HG03196 (cell line): ENCODE data around the gene SEPTIN10.
"Not testable (repeated sequence)": the region's sequence is repeated elsewhere in the genome, so short reads cannot be mapped to it uniquely, and the experiment has no call there.

Experiments used
- ATAC-seq: cut with Tn5 transposase; IDR thresholded peaks from one replicate; pipeline ENCODE4 v1.9.1; 2021; ENCODE audit not compliant: unreplicated experiment

The SEPTIN10 gene

DNA sequence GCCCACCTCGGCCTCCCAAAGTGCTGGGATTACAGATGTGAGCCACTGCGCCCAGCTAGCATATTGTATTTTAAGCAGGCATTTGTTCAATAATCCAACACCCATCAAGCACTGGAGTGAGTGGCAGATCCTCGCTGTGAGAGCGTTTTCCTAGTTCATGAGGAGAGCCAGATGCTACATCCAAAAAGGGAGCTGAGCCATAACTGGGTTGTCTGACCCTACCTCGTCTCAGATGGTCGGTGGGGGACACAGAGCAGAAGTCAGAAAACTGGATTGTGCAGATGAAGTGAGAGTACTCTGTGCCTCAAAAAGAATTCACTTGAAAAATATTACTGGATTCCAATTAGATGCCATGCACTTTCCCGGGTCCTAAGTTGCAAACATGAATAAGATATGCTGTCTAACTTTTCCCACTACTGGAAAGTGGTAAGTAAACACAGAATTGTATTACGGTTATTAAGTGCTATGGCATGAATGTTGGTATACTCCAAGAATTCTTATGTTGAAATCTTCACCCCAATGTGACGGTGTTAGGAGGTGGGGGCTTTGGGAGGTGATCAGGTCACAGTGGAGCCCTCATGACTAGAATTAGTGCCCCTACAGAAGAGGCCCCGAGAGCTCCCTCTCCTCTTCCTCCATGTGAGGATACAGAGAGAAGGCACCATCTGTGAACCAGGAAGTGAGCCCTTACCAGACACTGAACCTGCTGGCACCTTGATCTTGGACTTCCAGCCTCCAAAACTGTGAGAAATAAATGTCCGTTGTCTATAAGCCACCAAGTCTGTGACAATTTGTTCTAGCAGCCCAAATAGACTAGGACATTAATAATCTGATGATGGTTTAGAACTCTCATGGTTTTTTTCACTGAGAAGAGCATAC is 21.9 kb upstream of the SEPTIN10 start:
- ATAC-seq, result no peak

DNA sequence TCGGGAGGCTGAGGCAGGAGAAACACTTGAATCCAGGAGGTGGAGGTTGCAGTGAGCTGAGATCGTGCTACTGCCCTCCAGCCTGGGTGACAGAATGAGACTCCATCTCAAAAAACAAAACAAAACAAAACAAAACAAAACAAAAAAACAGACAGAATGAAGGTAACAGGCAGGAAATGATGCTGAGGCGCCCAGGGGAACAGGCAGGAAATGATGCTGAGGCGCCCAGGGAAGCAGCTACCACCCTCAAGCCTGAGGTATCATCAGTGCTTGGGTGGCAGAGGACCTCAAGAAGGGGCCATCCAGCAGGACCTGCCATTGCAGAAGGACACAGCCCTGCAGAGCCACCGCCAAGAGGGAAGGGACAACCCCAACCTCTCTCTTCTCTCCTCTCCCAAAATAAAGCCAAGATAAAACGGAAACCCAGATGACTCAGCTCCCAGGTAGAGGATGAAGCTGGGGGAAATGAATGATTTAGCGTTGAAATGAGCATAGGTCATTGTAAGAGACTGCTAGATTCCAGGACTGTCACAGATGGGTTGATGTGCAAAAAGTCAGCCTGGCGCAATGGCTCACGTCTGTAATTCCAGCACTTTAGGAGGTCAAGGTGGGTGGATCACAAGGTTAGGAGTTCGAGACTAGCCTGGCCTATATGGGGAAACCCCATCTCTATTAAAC is 19.7 kb upstream of the SEPTIN10 start:
- ATAC-seq, result no peak

DNA sequence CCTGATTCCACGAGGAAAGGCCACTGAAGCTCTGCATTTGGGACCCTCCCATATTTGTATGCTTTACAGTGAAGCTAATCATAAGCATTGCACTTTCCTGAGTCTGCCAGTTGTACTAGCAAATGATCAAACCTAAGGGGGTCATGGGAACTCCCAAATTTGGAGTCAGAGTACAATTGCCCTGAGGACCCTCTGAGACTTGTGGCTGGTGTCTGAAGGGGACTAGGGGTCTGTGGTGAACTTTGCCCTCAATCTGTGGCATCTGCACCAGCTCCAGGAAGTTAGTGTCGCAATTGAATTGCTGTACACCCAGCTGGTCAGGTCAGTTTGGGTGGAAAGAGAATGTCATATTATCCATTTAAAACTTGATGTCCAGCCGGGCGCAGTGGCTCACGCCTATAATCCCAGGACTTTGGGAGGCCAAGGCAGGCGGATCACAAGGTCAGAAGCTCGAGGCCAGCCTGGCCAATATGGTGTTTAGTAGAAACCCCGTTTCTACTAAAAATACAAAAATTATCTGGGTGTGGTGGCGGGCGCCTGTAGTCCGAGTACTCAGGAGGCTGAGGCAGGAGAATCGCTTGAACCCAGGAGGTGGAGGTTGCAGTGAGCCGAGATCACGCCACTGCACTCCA is 18.5 kb upstream of the SEPTIN10 start:
- no peak for ATAC-seq

DNA sequence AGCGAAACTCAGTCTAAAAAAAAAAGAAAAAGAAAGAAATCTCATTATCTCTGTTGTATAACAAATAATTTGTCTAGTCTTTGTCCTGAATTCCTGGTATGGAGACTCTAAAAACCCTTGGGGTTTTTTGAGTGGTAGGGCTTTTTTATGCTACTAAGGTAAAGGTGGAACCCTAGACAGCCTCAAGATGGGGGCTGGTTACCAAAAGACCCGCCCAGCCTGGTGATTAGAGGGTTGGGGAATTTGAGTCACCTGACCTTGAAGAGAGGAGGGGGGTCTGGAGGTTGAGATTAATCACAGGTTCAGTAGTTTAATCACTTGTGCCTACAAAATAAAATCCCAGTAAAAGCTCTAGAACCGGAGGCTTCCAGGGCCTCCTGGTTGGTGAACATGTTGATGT is 18.0 kb upstream of the SEPTIN10 start:
- no peak for ATAC-seq

DNA sequence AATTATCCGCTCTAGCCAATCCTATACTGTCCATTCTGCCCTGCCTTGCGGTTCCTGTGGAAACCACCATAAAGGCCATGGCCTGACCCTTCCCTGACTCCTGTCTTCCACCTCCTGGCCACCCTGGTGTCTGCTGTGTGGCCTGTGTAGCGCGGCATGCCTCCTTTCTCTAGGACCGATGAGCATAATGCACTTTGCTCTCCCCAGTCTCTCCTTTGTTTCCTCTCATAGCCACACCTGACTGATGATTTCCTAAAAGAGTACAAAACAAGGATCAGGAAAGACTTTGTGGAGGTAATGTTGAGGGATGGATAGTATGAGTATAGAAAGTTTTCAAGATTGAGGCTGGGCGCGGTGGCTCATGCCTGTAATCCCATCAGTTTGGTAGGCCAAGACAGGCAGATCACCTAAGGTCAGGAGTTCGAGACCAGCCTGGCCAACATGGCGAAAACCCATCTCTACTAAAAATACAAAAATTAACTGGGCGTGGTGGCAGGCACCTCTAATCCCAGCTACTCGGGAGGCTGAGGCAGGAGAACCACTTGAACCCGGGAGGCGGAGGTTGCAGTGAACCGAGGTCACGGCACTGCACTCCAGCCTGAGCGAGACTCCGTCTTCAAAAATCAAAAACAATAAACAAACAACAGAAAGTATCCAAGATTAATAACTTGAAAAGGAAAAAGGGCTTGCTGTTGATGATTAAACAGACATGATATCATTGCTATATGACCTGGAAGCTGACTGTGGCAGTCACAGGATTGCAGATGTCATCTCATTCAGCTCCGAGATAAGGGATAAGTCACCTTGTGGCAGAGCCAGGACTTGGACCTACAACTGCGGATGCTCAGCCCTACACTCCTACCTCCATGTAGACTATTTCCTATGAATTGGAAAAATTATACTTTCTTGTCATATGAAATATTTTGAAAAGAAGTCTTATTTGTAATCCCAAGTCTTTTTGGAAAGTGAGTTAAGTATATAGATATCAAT is 17.0 kb upstream of the SEPTIN10 start:
- ATAC-seq, result no peak

DNA sequence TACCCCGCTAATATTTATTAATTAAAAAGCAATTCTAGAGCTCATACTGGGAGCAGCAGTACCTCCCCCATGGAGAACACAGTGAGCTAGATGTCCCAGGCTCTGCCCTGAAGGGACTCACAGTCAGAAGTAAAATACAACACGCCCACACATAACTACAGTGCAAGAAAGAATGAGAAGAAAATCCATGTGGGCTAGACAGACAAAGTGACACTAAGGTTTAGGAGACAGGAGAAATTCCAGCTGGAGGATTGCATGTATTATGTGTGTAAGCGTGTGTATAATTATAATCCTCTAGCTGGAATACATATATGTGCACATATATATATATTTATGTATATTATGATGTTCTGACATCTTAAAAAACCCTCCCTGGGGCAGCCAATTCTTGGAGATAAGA is 16.1 kb upstream of the SEPTIN10 start:
- no peak for ATAC-seq

DNA sequence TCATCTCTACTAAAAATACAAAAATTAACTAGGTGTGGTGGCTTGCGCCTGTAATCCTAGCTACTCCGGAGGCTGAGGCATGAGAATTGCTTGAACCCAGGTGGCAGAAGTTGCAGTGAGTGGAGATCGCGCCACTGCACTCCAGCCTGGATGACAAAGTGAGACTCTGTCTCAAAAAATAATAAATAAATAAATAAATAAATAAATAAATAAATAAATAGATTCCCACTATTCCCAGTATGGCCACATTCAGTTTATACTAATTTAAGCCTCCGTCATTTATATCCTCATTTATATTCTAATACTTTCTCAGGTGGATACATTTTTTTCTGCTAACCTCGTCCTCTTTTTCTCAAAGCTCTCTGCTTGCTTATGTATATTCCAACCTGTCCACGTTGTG is 14.6 kb upstream of the SEPTIN10 start:
- not testable (repeated sequence) for ATAC-seq

DNA sequence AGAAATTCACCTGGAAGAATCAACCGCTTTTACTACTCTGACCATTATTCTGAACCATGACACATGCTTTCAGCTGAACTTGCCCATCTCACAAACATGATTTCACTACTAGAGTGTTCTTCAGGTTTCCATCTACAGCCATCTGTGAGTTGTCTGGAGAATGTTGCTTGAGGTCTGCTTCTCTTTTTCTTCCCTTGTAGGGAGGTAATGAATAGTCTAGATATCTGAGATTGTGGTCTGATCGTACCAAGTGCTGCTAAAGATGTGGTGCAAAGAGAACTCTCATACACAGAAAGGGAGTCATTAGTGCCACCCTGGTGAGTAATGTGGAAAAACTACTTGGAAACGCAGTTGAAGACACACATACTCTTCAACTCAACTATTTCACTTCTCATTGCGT is 10.6 kb upstream of the SEPTIN10 start:
- ATAC-seq, result no peak

DNA sequence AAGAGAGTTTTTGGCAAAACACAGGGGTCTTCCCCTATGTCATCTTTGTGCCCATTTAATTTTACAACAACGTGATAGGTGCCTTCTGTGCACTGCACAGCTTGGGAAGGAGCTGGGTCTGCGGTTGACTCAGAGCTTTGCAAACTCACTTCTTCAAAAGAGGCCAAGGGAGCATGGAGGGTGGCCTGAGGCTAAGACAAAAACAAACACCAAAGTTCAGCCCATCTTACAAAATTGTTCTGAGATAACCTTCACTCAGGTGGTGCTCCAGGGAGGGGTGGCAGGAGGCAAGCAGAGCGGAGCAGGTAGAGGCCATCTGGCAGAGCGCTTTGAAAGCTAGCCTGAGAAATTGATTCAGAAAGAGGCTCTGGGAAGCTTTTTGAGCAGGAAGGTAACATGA is 10.2 kb upstream of the SEPTIN10 start:
- ATAC-seq, result no peak

DNA sequence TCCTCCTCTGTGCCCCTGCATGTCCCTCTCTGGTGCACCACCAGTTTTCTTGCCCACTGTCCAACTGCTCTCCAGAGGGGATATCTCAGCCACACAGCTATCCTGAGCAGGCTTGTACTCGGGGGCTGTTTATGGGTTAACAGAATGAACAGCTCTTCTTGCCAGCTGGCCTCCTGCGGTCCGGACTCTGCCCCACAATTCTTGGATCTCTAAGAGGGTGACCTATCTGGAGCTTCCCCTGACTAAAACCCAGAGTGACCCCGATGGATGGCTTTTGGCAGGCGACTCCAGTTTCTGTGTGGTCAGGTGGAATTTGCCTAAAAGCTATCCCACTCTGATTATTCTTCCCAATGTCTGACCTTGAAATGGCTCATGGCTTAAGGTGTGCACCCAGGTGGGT is 9.5 kb upstream of the SEPTIN10 start:
- ATAC-seq, result no peak

DNA sequence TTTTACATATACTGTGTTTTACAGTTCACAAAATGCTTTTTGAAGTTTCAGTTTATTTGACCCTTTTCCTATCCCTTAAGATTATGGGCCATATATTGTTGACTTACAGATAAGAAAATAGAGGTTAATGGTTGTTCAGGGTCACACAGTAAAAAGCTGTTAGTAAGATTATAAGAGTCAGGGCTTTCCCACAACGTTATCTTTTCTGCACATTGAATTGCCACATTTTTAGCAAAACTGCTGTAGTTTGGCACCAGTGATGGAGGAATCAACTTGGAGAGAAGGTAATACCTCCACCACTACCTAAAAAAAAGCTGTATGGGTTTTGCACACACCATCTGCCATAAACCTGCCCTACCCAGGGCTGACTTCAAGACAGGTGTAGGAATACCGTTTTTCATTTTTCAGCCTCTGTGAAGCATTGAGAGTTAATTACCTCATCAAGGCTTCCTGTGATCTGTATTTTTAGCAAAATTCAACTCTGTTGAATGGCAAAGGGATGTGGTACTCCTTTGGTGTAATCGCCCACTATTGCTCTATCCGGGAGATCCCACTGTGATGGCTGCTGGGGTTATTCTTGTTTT is 5.4 kb upstream of the SEPTIN10 start:
- no peak for ATAC-seq

DNA sequence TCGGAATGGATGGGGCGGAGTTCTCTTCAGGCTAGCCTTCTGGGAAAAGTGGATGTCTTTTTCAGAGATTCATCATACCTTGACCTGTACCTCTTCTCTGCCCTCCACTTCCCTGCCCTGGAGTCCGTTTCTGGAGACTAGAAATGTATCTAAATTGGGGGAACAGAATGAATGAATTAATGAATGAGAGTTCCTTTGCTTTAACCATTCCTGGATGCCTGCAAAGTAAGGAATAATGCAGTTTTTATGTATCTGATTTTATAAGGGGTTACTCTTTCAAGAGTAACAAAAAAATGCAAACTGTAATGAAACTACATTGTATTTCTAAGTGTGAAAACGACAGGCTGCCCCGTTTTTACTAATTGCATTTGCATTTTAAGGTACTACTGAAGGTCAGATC is 2.4 kb upstream of the SEPTIN10 start:
- ATAC-seq, result no peak

DNA sequence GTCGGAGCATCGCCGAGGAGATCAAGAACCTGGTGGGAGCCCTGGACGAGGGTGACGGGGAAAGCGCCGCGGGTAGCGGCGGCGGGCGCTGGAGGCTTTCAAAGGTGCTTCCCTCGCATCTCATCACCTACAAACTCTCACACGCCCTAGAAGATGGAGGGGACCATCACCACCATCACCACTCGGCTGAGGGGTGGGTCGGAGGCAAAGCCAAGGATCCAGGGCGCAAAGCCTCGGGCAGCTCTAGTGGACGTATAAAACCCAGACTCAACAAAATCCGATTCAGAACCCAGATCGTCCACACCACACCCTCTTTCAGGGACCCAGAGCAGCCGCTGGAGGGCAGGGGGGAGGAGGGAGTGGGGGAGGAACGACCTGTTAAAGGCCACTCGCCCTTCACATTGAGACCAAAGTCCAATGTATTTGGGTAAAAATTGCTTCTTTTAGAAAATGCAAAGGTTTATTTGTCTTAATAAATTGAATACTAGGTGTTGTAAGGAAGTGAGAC is 1.9 kb upstream of the SEPTIN10 start:
- no peak for ATAC-seq

DNA sequence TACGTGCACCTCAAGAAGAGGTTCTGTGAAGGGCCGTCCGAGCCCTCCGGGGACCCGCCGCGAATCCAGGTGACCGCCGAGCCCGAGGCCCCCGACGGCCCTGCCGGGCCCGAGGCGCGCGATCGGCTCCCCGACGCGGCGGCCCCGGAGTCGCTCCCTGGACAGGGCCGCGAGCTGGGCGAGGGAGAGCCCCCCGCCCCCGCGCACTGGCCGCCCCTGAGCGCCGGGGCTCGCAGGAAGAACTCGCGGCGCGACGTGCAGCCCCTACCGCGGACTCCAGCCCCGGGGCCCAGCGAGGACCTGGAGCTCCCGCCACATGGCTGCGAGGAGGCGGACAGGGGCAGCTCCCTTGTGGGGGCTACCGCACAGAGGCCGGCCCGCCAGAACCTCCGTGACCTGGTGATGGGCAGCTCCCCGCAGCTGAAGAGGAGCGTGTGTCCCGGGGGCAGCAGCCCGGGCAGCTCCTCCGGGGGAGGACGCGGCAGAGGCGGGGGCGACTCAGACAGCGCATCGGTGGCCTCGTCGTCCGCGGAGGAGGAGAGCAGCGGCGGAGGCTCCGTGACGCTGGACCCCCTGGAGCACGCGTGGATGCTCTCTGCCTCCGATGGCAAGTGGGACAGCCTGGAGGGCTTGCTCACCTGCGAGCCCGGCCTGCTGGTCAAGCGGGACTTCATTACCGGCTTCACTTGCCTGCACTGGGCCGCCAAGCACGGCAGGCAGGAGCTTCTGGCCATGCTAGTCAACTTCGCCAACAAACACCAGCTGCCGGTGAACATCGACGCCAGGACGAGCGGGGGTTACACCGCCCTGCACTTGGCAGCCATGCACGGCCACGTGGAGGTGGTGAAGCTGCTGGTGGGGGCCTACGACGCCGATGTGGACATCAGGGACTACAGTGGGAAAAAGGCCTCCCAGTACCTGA is 1.2 kb upstream of the SEPTIN10 start:
- ATAC-seq, result no peak

DNA sequence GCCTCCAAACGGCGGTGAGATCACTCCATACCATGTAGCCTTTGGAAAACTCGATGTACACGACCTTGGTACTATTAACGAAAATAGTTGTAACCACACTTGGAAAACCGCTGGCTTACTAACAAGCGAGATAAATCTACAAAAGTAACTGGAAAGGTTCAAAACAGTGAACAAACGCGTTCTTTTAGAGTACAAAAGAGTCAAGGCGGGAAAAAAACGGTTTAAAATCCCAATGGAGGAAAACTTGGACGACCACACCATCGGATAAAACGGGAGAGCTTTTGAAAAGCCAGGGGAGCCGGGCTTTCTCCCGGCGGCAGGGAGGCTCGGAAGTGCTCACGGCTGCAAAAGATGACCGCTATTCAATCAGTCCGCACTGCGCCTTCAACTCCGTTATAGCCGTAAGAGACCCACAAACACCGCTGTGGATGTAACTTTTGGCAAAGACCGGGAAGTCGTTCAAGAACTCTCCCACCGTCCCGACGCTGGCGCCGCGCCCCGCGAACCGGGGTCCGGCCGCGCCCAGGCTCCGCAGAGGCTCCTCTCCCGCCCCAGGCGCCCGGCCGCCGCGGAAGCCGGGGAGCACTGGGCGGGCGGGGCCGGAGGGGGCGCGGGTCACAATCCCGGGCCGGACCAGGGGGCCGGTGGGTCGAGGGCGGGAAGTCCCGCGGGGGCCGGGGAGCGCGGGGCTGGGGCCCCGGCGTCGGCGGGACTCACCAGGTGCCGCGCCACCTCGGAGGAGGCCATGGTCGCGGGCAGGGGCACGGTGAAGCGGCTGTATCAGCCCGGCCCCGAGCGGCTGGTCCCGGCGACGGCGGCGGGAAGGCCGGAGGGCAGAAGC is 465 bp downstream of the SEPTIN10 start:
- ATAC-seq, result peak; percentile 21

DNA sequence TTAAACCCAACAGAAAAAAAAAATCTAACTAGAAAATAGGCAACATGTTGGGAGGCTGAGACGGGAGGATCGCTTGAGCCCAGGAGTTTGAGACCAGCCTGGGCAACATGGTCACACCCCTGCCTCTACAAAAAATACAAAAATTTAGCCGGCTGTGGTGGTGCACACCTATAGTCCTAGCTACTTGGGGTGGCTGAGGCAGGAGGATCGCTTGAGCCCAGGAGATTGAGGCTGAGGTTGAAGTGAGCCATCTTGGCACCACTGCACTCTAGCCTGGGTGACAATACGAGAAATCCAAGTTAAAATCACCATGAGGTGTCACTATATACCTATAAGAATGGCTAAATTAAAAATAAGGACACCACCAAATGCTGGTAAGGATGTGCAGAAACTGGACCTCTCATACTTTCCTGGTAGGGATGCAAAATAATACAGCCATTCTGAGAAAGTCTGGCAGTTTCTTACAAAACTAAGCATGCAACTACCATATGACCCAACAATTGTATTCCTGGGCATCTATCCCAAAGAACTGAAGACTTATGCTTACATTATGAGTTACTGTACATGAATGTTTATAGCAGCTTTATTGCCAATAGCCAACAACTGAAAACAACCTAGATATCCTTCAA is 2.2 kb downstream of the SEPTIN10 start:
- ATAC-seq, result no peak

DNA sequence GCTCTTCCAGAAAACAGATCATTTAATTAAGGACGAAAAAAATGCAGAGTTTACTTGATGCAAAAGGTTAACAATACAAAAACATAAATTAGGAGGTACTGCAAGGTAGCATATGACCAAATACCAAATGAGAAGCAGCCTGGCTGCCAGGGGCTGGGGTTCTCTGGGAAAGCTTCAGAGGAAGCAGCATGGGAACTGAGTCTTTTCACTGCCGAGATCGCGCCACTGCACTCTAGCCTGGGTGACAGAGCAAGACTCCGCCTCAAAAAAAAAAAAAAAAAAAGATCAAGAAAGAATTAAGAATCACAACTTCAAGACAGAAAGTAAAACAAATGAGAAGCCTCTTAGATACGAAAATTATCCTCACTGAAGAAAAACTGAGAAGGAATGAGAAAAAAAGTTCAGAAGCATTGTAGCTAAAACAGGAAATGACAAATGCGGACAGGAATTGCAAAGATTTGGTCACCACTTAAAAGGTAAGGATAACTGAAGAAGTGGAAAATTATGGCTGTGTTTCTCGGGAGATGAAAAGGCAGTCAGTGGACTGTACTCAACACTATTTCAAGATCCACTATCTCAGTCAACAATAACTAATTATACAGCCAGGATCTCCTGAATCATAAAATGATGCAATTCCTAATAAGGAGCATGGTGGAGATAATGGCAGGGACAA is 4.3 kb downstream of the SEPTIN10 start:
- no peak for ATAC-seq
